GM12865 (cell line): ENCODE measurements around the gene CTSC.

Experiments
- DNase-seq: peaks from one replicate; pipeline ENCODE4 v3.0.0; 2010; ENCODE audit warnings: low read depth
- H3K4me3 ChIP-seq: 2 replicates; pipeline ENCODE4 v1.5.1; 2011; ENCODE audit warnings: mild to moderate bottlenecking, low read depth, low read length, control low read depth
- TF ChIP-seq, protein P1 (sequence below): IDR thresholded peaks from 2 replicates; pipeline ENCODE4 v1.5.1; 2011; ENCODE audit warnings: low read length, control low read depth, low read depth, inconsistent platforms; ENCODE audit not compliant: insufficient read depth; ENCODE audit errors: missing control alignments

CTSC gene

DNA sequence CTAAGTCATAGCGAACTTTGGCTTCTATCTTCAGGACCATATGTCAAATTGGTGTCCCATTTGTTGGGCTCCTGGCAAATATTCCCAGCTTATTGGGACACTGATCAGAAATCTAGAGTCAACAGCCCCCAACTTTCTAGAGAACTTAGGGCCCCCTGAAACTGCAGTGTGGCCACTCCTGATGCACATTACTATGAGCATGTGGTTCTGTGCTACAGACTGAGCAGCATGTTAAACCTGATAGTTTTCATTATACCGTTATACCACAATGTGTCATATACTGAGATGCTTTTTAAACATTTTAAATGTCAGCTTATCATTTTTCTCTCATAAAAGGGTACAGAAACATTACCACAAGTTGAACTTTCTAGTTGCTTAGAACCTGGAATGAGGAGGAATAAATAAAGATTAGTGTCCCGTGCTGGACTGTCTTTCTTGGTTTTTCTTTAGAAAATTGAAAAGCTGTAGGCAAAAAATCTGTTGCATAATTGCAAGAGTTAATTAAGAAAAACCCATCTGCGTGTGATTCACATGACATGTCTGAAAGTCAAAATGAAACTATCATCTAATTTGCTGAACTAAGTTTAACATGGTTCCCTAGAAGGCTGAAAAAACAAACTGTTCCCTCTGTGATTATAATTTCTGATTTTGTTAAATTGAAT, 16.4 kb upstream of the CTSC start:
- TF ChIP-seq, protein P1, sequence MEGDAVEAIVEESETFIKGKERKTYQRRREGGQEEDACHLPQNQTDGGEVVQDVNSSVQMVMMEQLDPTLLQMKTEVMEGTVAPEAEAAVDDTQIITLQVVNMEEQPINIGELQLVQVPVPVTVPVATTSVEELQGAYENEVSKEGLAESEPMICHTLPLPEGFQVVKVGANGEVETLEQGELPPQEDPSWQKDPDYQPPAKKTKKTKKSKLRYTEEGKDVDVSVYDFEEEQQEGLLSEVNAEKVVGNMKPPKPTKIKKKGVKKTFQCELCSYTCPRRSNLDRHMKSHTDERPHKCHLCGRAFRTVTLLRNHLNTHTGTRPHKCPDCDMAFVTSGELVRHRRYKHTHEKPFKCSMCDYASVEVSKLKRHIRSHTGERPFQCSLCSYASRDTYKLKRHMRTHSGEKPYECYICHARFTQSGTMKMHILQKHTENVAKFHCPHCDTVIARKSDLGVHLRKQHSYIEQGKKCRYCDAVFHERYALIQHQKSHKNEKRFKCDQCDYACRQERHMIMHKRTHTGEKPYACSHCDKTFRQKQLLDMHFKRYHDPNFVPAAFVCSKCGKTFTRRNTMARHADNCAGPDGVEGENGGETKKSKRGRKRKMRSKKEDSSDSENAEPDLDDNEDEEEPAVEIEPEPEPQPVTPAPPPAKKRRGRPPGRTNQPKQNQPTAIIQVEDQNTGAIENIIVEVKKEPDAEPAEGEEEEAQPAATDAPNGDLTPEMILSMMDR, result no peak
- no peak overlapping the region; the same call in 1 of the 2 replicates for H3K4me3 ChIP-seq
- DNase-seq, result peak; percentile 41

DNA sequence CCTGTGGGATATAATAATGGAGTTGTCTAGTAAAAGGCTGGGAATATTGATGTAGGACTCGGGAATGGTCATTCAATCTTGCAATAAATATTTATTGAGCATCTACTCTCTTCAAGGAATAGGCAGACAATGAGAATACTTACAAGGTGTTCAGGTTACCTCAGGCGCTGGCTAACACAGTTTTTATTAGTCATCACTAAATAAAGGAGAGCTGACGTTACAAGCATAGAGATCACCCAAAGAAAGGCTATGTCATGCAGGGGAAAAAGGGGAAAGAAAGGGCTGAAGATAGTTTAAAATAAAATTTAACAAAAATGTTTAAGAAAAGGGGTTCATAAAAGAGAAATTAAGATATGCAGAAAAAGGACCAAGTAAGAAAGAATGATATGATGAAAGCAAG, 15.8 kb upstream of the CTSC start:
- TF ChIP-seq, protein P1, result no peak
- DNase-seq, result no peak
- no peak overlapping the region for H3K4me3 ChIP-seq

DNA sequence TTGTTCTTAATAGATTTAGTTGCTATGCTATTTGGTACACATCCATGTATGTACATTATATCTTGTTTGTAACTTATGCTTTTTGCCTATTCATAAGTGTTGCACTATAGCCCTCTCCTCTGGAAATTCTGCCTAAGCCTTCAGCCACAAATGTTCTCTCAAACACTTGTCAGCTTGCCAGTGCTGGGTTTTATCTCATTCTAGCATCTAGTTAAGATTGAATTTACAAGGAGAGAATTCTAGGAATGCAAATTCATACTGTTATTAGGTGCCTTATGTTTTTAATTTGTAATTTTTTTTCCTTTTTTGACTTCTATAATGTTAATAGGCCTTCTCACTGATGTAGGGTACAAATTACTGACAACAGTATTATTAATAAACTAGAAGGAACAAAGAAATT, 14.6 kb upstream of the CTSC start:
- DNase-seq, result no peak
- TF ChIP-seq, protein P1, result no peak
- H3K4me3 ChIP-seq, result no peak overlapping the region

DNA sequence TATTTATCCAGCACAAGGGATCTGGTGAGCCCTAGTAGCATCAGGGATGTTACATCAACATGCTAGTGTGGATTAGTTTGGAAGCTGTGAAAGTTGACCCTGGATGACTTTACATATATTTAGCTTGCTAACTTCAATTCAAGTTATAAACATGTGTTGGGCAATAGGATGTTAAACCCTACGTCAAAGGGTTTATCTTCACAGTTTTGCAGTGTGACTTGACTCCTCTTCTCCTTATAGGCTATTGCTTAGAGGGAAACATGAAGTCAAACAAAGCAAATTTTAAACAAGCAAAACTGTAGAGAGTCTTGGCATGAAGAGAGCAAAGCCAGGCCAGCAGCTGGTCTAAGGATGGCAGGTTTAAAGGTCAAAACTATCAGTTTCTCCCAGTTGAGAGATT, 11.3 kb upstream of the CTSC start:
- TF ChIP-seq, protein P1, result no peak
- no peak for DNase-seq
- no peak overlapping the region for H3K4me3 ChIP-seq

DNA sequence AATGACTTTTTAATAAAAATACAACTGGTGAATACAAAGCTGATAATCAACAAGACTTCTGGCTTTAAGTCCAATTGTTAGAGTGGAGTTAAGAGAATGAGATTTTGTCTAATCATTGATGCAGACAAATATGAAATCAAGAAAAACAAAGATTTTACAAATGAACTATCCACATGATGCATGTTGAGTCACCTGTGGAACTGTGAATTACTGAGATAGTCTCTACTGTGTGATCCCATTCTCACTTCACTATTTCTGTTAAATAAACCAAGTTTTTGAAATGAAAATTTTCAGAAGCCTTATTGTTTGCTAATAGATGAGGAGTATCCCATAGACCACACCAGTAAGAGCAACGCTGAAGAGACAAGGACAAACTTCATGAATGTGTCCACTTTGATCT, 8.4 kb upstream of the CTSC start:
- no peak for DNase-seq
- TF ChIP-seq, protein P1, result no peak
- no peak overlapping the region for H3K4me3 ChIP-seq

DNA sequence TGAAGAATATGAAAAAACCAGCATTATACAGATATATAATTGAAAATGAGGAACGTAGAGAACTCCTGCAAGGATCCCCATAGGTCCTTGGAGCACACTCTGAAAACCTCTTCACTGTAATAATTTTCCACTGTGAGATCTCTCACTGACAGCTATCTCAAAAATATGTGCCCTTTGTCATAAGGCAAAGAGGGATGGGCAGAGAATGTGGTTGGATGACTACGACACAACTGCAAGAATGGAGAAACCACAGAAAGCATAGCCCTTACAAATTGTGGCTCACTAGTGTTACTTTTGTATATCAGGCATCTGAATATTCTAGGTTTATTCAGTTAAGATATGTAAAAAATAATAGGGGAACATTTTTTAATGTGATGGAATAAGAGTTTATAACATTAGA, 7.9 kb upstream of the CTSC start:
- TF ChIP-seq, protein P1, result no peak
- DNase-seq, result no peak
- no peak overlapping the region for H3K4me3 ChIP-seq

DNA sequence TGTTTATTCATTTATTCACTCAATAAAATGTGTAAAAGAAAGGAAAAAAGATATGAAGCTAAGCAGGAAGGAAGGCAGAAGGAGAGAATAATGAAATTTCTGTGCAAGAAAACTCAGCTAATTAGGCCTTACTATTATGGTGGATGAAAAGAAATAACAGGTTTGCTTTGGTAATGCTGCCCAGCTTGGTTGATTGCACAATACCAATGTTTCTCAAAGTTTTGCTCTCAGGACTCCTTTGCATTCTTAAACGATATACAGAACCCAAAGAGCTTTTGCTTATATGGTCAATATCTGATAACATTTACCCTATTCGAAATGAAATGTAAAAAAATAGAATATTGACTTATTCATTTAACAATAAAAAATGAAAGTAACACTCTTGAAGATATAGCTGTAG, 7.3 kb upstream of the CTSC start:
- TF ChIP-seq, protein P1, result no peak
- no peak overlapping the region for H3K4me3 ChIP-seq
- DNase-seq, result no peak
